Measurements from ENCODE around the gene CENPF.
"Not testable (repeated sequence)": the region's sequence is repeated elsewhere in the genome, so short reads cannot be mapped to it uniquely, and the experiment has no call there.

Gene CENPF

GRCh38 chr1:214576120-214576519, 26.9 kb upstream of the CENPF start:
- POLR2A ChIA-PET; H3K4me1 ChIP-seq (ENCODE audit: control extremely low read depth in 1 of 4, control insufficient read depth in 4 of 4, insufficient read depth in 4 of 4, low read length in 3 of 4); H3K36me3 ChIP-seq (ENCODE audit: control insufficient read depth in 4 of 4, insufficient read depth in 4 of 4, low read length in 3 of 4); DNase-seq; H3K4me3 ChIP-seq (ENCODE audit: control insufficient read depth in 1 of 7, extremely low read depth in 1 of 7, insufficient read depth in 4 of 7, low read depth in 2 of 7, low read length in 6 of 7); H3K27me3 ChIP-seq (replicated peaks in 2 of 5; ENCODE audit: control insufficient read depth in 4 of 5, insufficient read depth in 5 of 5, low read length in 4 of 5); H3K27ac ChIP-seq (ENCODE audit: insufficient read depth in 1 of 2, low read depth in 1 of 2, low read length in 2 of 2, poor library complexity in 1 of 2, severe bottlenecking in 2 of 2): not testable (repeated sequence)
- H3K9me3 ChIP-seq (ENCODE audit: control extremely low read depth in 1 of 5, control insufficient read depth in 4 of 5, insufficient read depth in 2 of 5, low read depth in 1 of 5, low read length in 4 of 5), result peaks cover 0 to 16% (median 4%) of the 10 kb centered on the region in 5 experiments
- WGBS (ENCODE audit: insufficient coverage), result no CpG with 5 or more reads among the region's 3 CpGs
- CTCF ChIA-PET, result interaction anchor here (2.6 kb wide), 1 partner anchor 9 kb away, joined by 13 read pairs; no protein-coding TSS in a partner anchor

- H3K27me3 ChIP-seq (replicated peaks in 2 of 5; ENCODE audit: control insufficient read depth in 4 of 5, insufficient read depth in 5 of 5, low read length in 4 of 5), result no peaks in the 10 kb centered on the region
- no peak overlapping the region for H3K27ac ChIP-seq (ENCODE audit: insufficient read depth in 1 of 2, low read depth in 1 of 2, low read length in 2 of 2, poor library complexity in 1 of 2, severe bottlenecking in 2 of 2)
- peaks cover 0 to 6% (median 2%) of the 10 kb centered on the region in 4 experiments for H3K4me1 ChIP-seq (ENCODE audit: control extremely low read depth in 1 of 4, control insufficient read depth in 4 of 4, insufficient read depth in 4 of 4, low read length in 3 of 4)
- no peak overlapping the region for H3K4me3 ChIP-seq (ENCODE audit: control insufficient read depth in 1 of 7, extremely low read depth in 1 of 7, insufficient read depth in 4 of 7, low read depth in 2 of 7, low read length in 6 of 7)
- H3K36me3 ChIP-seq (ENCODE audit: control insufficient read depth in 4 of 4, insufficient read depth in 4 of 4, low read length in 3 of 4), result no peaks in the 10 kb centered on the region
- H3K9me3 ChIP-seq (ENCODE audit: control extremely low read depth in 1 of 5, control insufficient read depth in 4 of 5, insufficient read depth in 2 of 5, low read depth in 1 of 5, low read length in 4 of 5), result peaks cover 0 to 16% (median 4%) of the 10 kb centered on the region in 5 experiments
- peak in 2 of 3 donors; percentile 33 to 35 for DNase-seq
- ChIA-PET CTCF (interaction anchor here (0.6 to 1.5 kb wide), 6 partner anchors 8 to 402 kb away, joined by 3 to 4 read pairs (median 4); no protein-coding TSS in a partner anchor), POLR2A (no interaction called here)
Measured at GRCh38 chr1:214579183-214579582, 23.8 kb upstream of the CENPF start.

GRCh38 chr1:214581785-214582184, 21.2 kb upstream of the CENPF start:
- Histone ChIP-seq H3K27me3 (replicated peaks in 2 of 5; ENCODE audit: control insufficient read depth in 4 of 5, insufficient read depth in 5 of 5, low read length in 4 of 5) (no peaks in the 10 kb centered on the region), H3K27ac (ENCODE audit: insufficient read depth in 1 of 2, low read depth in 1 of 2, low read length in 2 of 2, poor library complexity in 1 of 2, severe bottlenecking in 2 of 2) (no peak overlapping the region), H3K4me1 (ENCODE audit: control extremely low read depth in 1 of 4, control insufficient read depth in 4 of 4, insufficient read depth in 4 of 4, low read length in 3 of 4) (peaks cover 0 to 6% (median 2%) of the 10 kb centered on the region in 4 experiments), H3K4me3 (ENCODE audit: control insufficient read depth in 1 of 7, extremely low read depth in 1 of 7, insufficient read depth in 4 of 7, low read depth in 2 of 7, low read length in 6 of 7) (no peak overlapping the region), H3K36me3 (ENCODE audit: control insufficient read depth in 4 of 4, insufficient read depth in 4 of 4, low read length in 3 of 4) (no peaks in the 10 kb centered on the region), H3K9me3 (ENCODE audit: control extremely low read depth in 1 of 5, control insufficient read depth in 4 of 5, insufficient read depth in 2 of 5, low read depth in 1 of 5, low read length in 4 of 5) (peaks cover 0 to 6% (median 2%) of the 10 kb centered on the region in 5 experiments)
- CTCF ChIA-PET, result interaction anchor here (0.9 to 8.4 kb wide), 7 partner anchors 10 to 253 kb away, joined by 3 to 84 read pairs (median 3); no protein-coding TSS in a partner anchor
- POLR2A ChIA-PET, result no interaction called here
- 11% methylated on average over 1 of the region's 2 CpGs for WGBS (ENCODE audit: insufficient coverage)
- DNase-seq, result no peak

- ChIA-PET POLR2A (no interaction called here), CTCF (interaction anchor here (1.2 to 8.4 kb wide), 7 partner anchors 12 to 254 kb away, joined by 3 to 84 read pairs (median 3); no protein-coding TSS in a partner anchor)
- DNase-seq, result no peak
- peaks cover 0 to 6% (median 2%) of the 10 kb centered on the region in 4 experiments for H3K4me1 ChIP-seq (ENCODE audit: control extremely low read depth in 1 of 4, control insufficient read depth in 4 of 4, insufficient read depth in 4 of 4, low read length in 3 of 4)
- H3K4me3 ChIP-seq (ENCODE audit: control insufficient read depth in 1 of 7, extremely low read depth in 1 of 7, insufficient read depth in 4 of 7, low read depth in 2 of 7, low read length in 6 of 7), result no peak overlapping the region
- 93% methylated on average over 4 of the region's 7 CpGs for WGBS (ENCODE audit: insufficient coverage)
- H3K36me3 ChIP-seq (ENCODE audit: control insufficient read depth in 4 of 4, insufficient read depth in 4 of 4, low read length in 3 of 4), result no peaks in the 10 kb centered on the region
- H3K9me3 ChIP-seq (ENCODE audit: control extremely low read depth in 1 of 5, control insufficient read depth in 4 of 5, insufficient read depth in 2 of 5, low read depth in 1 of 5, low read length in 4 of 5), result no peaks in the 10 kb centered on the region
- no peaks in the 10 kb centered on the region for H3K27me3 ChIP-seq (replicated peaks in 2 of 5; ENCODE audit: control insufficient read depth in 4 of 5, insufficient read depth in 5 of 5, low read length in 4 of 5)
- no peak overlapping the region for H3K27ac ChIP-seq (ENCODE audit: insufficient read depth in 1 of 2, low read depth in 1 of 2, low read length in 2 of 2, poor library complexity in 1 of 2, severe bottlenecking in 2 of 2)
Measured at GRCh38 chr1:214582289-214582891, 20.6 kb upstream of the CENPF start.

- no peak for DNase-seq
- H3K4me1 ChIP-seq (ENCODE audit: control extremely low read depth in 1 of 4, control insufficient read depth in 4 of 4, insufficient read depth in 4 of 4, low read length in 3 of 4), result peaks cover 0 to 6% (median 2%) of the 10 kb centered on the region in 4 experiments
- H3K9me3 ChIP-seq (ENCODE audit: control extremely low read depth in 1 of 5, control insufficient read depth in 4 of 5, insufficient read depth in 2 of 5, low read depth in 1 of 5, low read length in 4 of 5), result no peaks in the 10 kb centered on the region
- CTCF ChIA-PET, result interaction anchor here (1.2 to 8.4 kb wide), 13 partner anchors 8 to 369 kb away, joined by 3 to 84 read pairs (median 5); no protein-coding TSS in a partner anchor
- no peak overlapping the region for H3K4me3 ChIP-seq (ENCODE audit: control insufficient read depth in 1 of 7, extremely low read depth in 1 of 7, insufficient read depth in 4 of 7, low read depth in 2 of 7, low read length in 6 of 7)
- POLR2A ChIA-PET, result no interaction called here
- no peaks in the 10 kb centered on the region for H3K27me3 ChIP-seq (replicated peaks in 2 of 5; ENCODE audit: control insufficient read depth in 4 of 5, insufficient read depth in 5 of 5, low read length in 4 of 5)
- no peak overlapping the region for H3K27ac ChIP-seq (ENCODE audit: insufficient read depth in 1 of 2, low read depth in 1 of 2, low read length in 2 of 2, poor library complexity in 1 of 2, severe bottlenecking in 2 of 2)
- H3K36me3 ChIP-seq (ENCODE audit: control insufficient read depth in 4 of 4, insufficient read depth in 4 of 4, low read length in 3 of 4), result no peaks in the 10 kb centered on the region
- WGBS (ENCODE audit: insufficient coverage), result 100% methylated on average over 3 of the region's 6 CpGs
Measured at GRCh38 chr1:214583113-214583512, 19.9 kb upstream of the CENPF start.

GRCh38 chr1:214583824-214584554, 19.0 kb upstream of the CENPF start:
- Histone ChIP-seq H3K4me1 (ENCODE audit: control extremely low read depth in 1 of 4, control insufficient read depth in 4 of 4, insufficient read depth in 4 of 4, low read length in 3 of 4) (peaks cover 0 to 6% (median 2%) of the 10 kb centered on the region in 4 experiments), H3K36me3 (ENCODE audit: control insufficient read depth in 4 of 4, insufficient read depth in 4 of 4, low read length in 3 of 4) (no peaks in the 10 kb centered on the region), H3K27ac (ENCODE audit: insufficient read depth in 1 of 2, low read depth in 1 of 2, low read length in 2 of 2, poor library complexity in 1 of 2, severe bottlenecking in 2 of 2) (no peak overlapping the region), H3K9me3 (ENCODE audit: control extremely low read depth in 1 of 5, control insufficient read depth in 4 of 5, insufficient read depth in 2 of 5, low read depth in 1 of 5, low read length in 4 of 5) (no peaks in the 10 kb centered on the region), H3K4me3 (ENCODE audit: control insufficient read depth in 1 of 7, extremely low read depth in 1 of 7, insufficient read depth in 4 of 7, low read depth in 2 of 7, low read length in 6 of 7) (no peak overlapping the region), H3K27me3 (replicated peaks in 2 of 5; ENCODE audit: control insufficient read depth in 4 of 5, insufficient read depth in 5 of 5, low read length in 4 of 5) (no peaks in the 10 kb centered on the region)
- 100% methylated on average over 2 of the region's 7 CpGs for WGBS (ENCODE audit: insufficient coverage)
- DNase-seq, result no peak
- POLR2A ChIA-PET, result no interaction called here
- CTCF ChIA-PET, result interaction anchor here (0.8 to 8.4 kb wide), 24 partner anchors 9 to 370 kb away, joined by 3 to 84 read pairs (median 4); no protein-coding TSS in a partner anchor

Data from common myeloid progenitor, CD34-positive (primary cell).